Body of pancreas (tissue), 4 donors: Measurements from ENCODE around the gene KLF16. TPM values are rescaled to one million over a fixed set of nuclear protein-coding genes. Genes with fewer than 3 reads are reported as not detected.
A peak's percentile ranks its signal among the peaks of the same experiment; 100 is the strongest.

ENCODE experiments used
- ATAC-seq: fragments of 150-250 bp; one replicate; pipeline ENCODE4 v1.9.1; 2016
- DNase-seq, 4 donors: peaks; one replicate each; pipeline ENCODE4 v3.0.0-alpha.2; 2019
- H3K27ac ChIP-seq, 4 donors: fragments of 200-600 bp; sonication (generic); 1 replicate in 3 of 4; 2 replicates in 1 of 4; pipeline versions ENCODE4 v1.5.1 to v1.6.1; 2016 to 2019; ENCODE audit warnings: mild to moderate bottlenecking in 1 of 4, mixed read lengths in 1 of 4, moderate library complexity in 1 of 4
- H3K27me3 ChIP-seq, 2 donors: fragments of 200-600 bp; sonication (generic); one replicate each; pipeline ENCODE4 v1.6.0; 2016; ENCODE audit warnings: mild to moderate bottlenecking in 1 of 2
- H3K36me3 ChIP-seq, 2 donors: fragments of 200-600 bp; sonication (generic); replicated peaks in 1 of 2; 2 replicates each; pipeline ENCODE4 v1.5.1; 2016; ENCODE audit warnings: low read depth in 2 of 2; ENCODE audit not compliant: insufficient read depth in 1 of 2
- H3K4me1 ChIP-seq: fragments of 200-600 bp; sonication (generic); one replicate; pipeline ENCODE4 v1.6.0; 2016
- H3K4me3 ChIP-seq, 2 donors: fragments of 200-600 bp; sonication (generic); 1 replicate in 1 of 2; 2 replicates in 1 of 2; pipeline ENCODE4 v1.5.1; 2016 to 2019
- H3K9me3 ChIP-seq, 3 donors: fragments of 200-600 bp; sonication (generic); 1 replicate in 2 of 3; 2 replicates in 1 of 3; pipeline ENCODE4 v1.5.1; 2016
- CTCF ChIP-seq, 7 experiments: fragments of 450-650 bp in 4 of 7; fragments of 200-600 bp in 3 of 7; sonication (generic) in 3 of 7; IDR thresholded peaks; one replicate each; pipeline ENCODE4 v1.5.1; 2016 to 2019; ENCODE audit warnings: antibody characterized with exemption in 7 of 7
- POLR2A ChIP-seq, 3 donors: fragments of 450-650 bp; IDR thresholded peaks; one replicate each; pipeline ENCODE4 v1.6.1; 2016; ENCODE audit warnings: antibody characterized with exemption in 3 of 3, mild to moderate bottlenecking in 2 of 3
- WGBS, 2 donors: methylation state at CpG; one replicate each; pipeline ENCODE4 v1.1.5; 2017; 5-methylcytosine and 5-hydroxymethylcytosine counted together
- intact Hi-C: fragments of 100-400 bp; cut with DNase I; formaldehyde crosslinking; loops from one replicate; pipeline ENCODE4 v1.15.1; 2023
- total RNA-seq, 2 donors: library from RNA; depleted of rRNA; stranded (reverse); fragments of >200 nt; gene quantifications; one replicate each; pipeline ENCODE4 v1.1.0, GENCODE V29; 2016

The KLF16 gene
- total RNA-seq, 2 donors from 2014 or later: 2.3 to 3.6 TPM

- 2 to 4% methylated on average over 24 to 43 of the region's 60 CpGs for WGBS, 2 donors
- intact Hi-C loops: no loop called here
- peak; percentile 97 to 99 (median 98) for DNase-seq
Measured at GRCh38 chr19:1848399-1849131, 14.8 kb downstream of the KLF16 start, which contains the start of gene REXO1. REXO1 (minus strand) TSS chr19:1848483; CDS start chr19:1848358, 125 bp downstream.

GRCh38 chr19:1847684-1848398, 15.5 kb downstream of the KLF16 start:
- intact Hi-C loops: no loop called here
- WGBS, 2 donors: 0% methylated on average over 20 to 65 of the region's 72 CpGs
- peak overlapping the region; percentile 88 to 100 for H3K4me3 ChIP-seq
- no peaks in the 10 kb centered on the region for H3K9me3 ChIP-seq
- H3K4me1 ChIP-seq: peaks cover 51% of the 10 kb centered on the region
- H3K36me3 ChIP-seq: no peaks in the 10 kb centered on the region
- H3K27ac ChIP-seq: peak overlapping the region; percentile 97 to 100 (median 100)
- no peaks in the 10 kb centered on the region for H3K27me3 ChIP-seq
- DNase-seq (peak in 1 of 4 donors; percentile 21), ATAC-seq (peak; percentile 8)
- TF ChIP-seq CTCF (IDR thresholded peaks at IDR 0.05) (no peak), POLR2A (IDR thresholded peaks at IDR 0.05) (no peak)

More at GRCh38 chr19:1848399-1849131, 14.8 kb downstream of the KLF16 start, which contains the start of gene REXO1:
- peaks cover 51% of the 10 kb centered on the region for H3K4me1 ChIP-seq
- H3K36me3 ChIP-seq: no peaks in the 10 kb centered on the region
- peak; percentile 92 for ATAC-seq
- no peaks in the 10 kb centered on the region for H3K9me3 ChIP-seq
- H3K4me3 ChIP-seq: peak within 1 kb of the TSS; percentile 88 to 100
- no peaks in the 10 kb centered on the region for H3K27me3 ChIP-seq
- peak within 1 kb of the TSS; percentile 97 to 100 (median 100) for H3K27ac ChIP-seq
- TF ChIP-seq POLR2A (IDR thresholded peaks at IDR 0.05) (peak; percentile 17 to 66 (median 53)), CTCF (IDR thresholded peaks at IDR 0.05) (peak; percentile 85 to 99 (median 97))

- no peak for ATAC-seq
- intact Hi-C loops: no loop called here
- H3K27me3 ChIP-seq: no peaks in the 10 kb centered on the region
- no peaks in the 10 kb centered on the region for H3K36me3 ChIP-seq
- peak overlapping the region in 3 of 4 donors; percentile 99 to 100 (median 100) for H3K27ac ChIP-seq
- 2 to 7% methylated on average over 7 to 12 of the region's 12 CpGs for WGBS, 2 donors
- TF ChIP-seq POLR2A (IDR thresholded peaks at IDR 0.05) (no peak), CTCF (IDR thresholded peaks at IDR 0.05) (no peak)
- DNase-seq: no peak
- H3K9me3 ChIP-seq: no peaks in the 10 kb centered on the region
- peaks cover 55% of the 10 kb centered on the region for H3K4me1 ChIP-seq
- H3K4me3 ChIP-seq: peak overlapping the region; percentile 88 to 100
Measured at GRCh38 chr19:1847348-1847683, 16.1 kb downstream of the KLF16 start.

- H3K27me3 ChIP-seq: no peaks in the 10 kb centered on the region
- no peaks in the 10 kb centered on the region for H3K36me3 ChIP-seq
- H3K4me1 ChIP-seq: peaks cover 62% of the 10 kb centered on the region
- no peak overlapping the region for H3K27ac ChIP-seq
- no peak overlapping the region for H3K4me3 ChIP-seq
- ATAC-seq: no peak
- TF ChIP-seq CTCF (IDR thresholded peaks at IDR 0.05) (no peak), POLR2A (IDR thresholded peaks at IDR 0.05) (no peak)
- intact Hi-C loops: no loop called here
- no peaks in the 10 kb centered on the region for H3K9me3 ChIP-seq
- DNase-seq: no peak
- WGBS, 2 donors: 48 to 49% methylated on average over 27 to 29 of the region's 29 CpGs
Measured at GRCh38 chr19:1846517-1847204, 16.7 kb downstream of the KLF16 start.
